ENCODE results near the gene PPP1R10. TPM values are rescaled to one million over a fixed set of nuclear protein-coding genes. Genes with fewer than 3 reads are reported as not detected.
A peak's percentile ranks its signal among the peaks of the same experiment; 100 is the strongest.

The PPP1R10 gene
- total RNA-seq, 1 donor from 2014 or later: 20.4 TPM

DNA sequence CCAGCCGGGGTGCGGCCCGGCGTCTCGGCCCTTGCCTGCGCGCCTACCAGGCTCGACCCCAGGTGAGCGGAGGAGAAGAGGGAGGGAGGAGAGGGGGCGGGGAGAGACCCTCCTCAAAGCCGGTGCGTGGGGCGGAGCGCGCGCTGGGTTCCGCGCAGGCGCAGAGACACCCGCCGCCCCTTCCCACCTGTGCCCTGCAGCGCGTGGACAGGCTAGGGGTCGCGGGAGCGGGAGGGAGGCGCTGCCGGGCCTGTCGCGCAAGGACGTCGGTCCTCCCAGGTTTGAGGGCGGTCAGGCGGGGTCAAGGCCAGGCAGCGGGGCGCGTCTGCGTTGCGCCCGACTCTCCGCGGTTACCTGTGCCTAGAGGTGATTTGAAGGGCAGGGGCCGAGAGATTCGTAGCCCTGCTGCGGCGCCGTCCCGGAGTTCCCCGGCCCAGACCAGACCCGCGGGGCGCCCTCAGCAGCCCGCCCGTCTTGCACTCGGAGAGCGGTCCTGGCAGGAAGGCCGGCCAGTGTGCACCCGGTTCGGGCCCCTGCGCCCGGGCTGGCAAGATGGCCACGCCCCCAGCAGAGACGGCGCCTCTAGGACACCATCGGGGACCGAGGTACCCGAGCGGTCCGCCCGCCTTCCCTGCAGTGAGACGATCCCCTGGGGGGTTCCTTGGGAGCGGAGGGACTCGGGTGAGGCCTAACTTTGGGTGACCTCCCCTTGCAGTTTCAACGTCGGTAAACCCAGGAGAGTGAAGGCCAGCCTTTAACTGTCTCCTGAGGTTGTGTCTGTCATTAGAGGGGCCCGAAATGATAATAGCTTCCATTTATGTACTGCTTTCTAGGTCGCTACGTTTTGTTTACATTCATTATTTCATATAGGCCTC, 30.4 kb upstream of the PPP1R10 start:
- Histone ChIP-seq H3K36me3 (ENCODE audit: control insufficient read depth in 3 of 3, insufficient read depth in 3 of 3, low read length in 3 of 3) (peaks cover 26 to 28% (median 27%) of the 10 kb centered on the region in 3 donors), H3K9me3 (ENCODE audit: control insufficient read depth in 3 of 3, low read length in 3 of 3) (no peaks in the 10 kb centered on the region), H3K27ac (ENCODE audit: low read depth, low read length) (peak overlapping the region; percentile 88), H3K9ac (ENCODE audit: low read depth in 1 of 3, low read length in 3 of 3) (peak overlapping the region; percentile 89 to 97 (median 92)), H3K27me3 (ENCODE audit: control insufficient read depth in 3 of 3, insufficient read depth in 3 of 3, low read length in 3 of 3) (no peaks in the 10 kb centered on the region), H3K4me3 (ENCODE audit: low read length in 3 of 3) (peak overlapping the region; percentile 91 to 96 (median 96)), H3K4me1 (ENCODE audit: control insufficient read depth in 3 of 3, insufficient read depth in 3 of 3, low read length in 3 of 3) (peaks cover 14 to 23% (median 14%) of the 10 kb centered on the region in 3 donors)

GRCh38 chr6:30646450-30647241, 29.6 kb upstream of the PPP1R10 start, which contains the start of gene C6orf136:
Gene C6orf136, plus strand, starts transcription at chr6:30647133. Its CDS starts 99 bp downstream, at chr6:30647232.
- H3K36me3 ChIP-seq (ENCODE audit: control insufficient read depth in 3 of 3, insufficient read depth in 3 of 3, low read length in 3 of 3): peaks cover 22 to 27% (median 23%) of the 10 kb centered on the region in 3 donors
- peak within 1 kb of the TSS; percentile 89 to 97 (median 92) for H3K9ac ChIP-seq (ENCODE audit: low read depth in 1 of 3, low read length in 3 of 3)
- H3K4me1 ChIP-seq (ENCODE audit: control insufficient read depth in 3 of 3, insufficient read depth in 3 of 3, low read length in 3 of 3): peaks cover 14 to 23% (median 14%) of the 10 kb centered on the region in 3 donors
- no peaks in the 10 kb centered on the region for H3K9me3 ChIP-seq (ENCODE audit: control insufficient read depth in 3 of 3, low read length in 3 of 3)
- H3K27ac ChIP-seq (ENCODE audit: low read depth, low read length): peak within 1 kb of the TSS; percentile 88
- H3K27me3 ChIP-seq (ENCODE audit: control insufficient read depth in 3 of 3, insufficient read depth in 3 of 3, low read length in 3 of 3): no peaks in the 10 kb centered on the region
- H3K4me3 ChIP-seq (ENCODE audit: low read length in 3 of 3): peak within 1 kb of the TSS; percentile 91 to 96 (median 96)

- peaks cover 14 to 23% (median 14%) of the 10 kb centered on the region in 3 donors for H3K4me1 ChIP-seq (ENCODE audit: control insufficient read depth in 3 of 3, insufficient read depth in 3 of 3, low read length in 3 of 3)
- H3K36me3 ChIP-seq (ENCODE audit: control insufficient read depth in 3 of 3, insufficient read depth in 3 of 3, low read length in 3 of 3): peaks cover 21 to 28% (median 23%) of the 10 kb centered on the region in 3 donors
- no peaks in the 10 kb centered on the region for H3K9me3 ChIP-seq (ENCODE audit: control insufficient read depth in 3 of 3, low read length in 3 of 3)
- peak overlapping the region; percentile 14 to 97 (median 65) for H3K9ac ChIP-seq (ENCODE audit: low read depth in 1 of 3, low read length in 3 of 3)
- no peak overlapping the region for H3K27ac ChIP-seq (ENCODE audit: low read depth, low read length)
- no peaks in the 10 kb centered on the region for H3K27me3 ChIP-seq (ENCODE audit: control insufficient read depth in 3 of 3, insufficient read depth in 3 of 3, low read length in 3 of 3)
- peak overlapping the region in 1 of 3 donors; percentile 96 for H3K4me3 ChIP-seq (ENCODE audit: low read length in 3 of 3)
These were observed 28.9 kb upstream of the PPP1R10 start for GRCh38 chr6:30645989-30646388.

DNA sequence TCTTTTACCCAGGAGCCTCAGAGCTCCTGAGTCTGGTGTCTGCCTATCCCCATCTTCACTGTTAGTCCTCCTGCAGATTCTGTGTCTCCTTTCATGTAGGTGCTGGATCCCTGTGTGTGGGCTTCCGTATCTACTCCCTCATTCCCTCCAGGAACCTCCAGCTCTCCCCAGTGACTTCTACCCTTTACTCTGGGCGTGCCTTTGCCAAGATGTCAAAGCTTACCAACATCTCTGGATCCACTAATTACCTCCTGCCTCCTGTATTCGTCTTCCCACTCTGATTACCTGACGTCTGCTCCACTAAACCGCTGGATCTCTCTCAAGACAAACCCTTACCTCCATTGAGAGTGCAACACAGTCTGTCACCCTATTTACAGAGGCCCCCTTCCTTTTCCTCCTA, 27.7 kb upstream of the PPP1R10 start:
- H3K9me3 ChIP-seq (ENCODE audit: control insufficient read depth in 3 of 3, low read length in 3 of 3): no peaks in the 10 kb centered on the region
- no peaks in the 10 kb centered on the region for H3K27me3 ChIP-seq (ENCODE audit: control insufficient read depth in 3 of 3, insufficient read depth in 3 of 3, low read length in 3 of 3)
- H3K4me1 ChIP-seq (ENCODE audit: control insufficient read depth in 3 of 3, insufficient read depth in 3 of 3, low read length in 3 of 3): peaks cover 14 to 23% (median 14%) of the 10 kb centered on the region in 3 donors
- peaks cover 18 to 36% (median 24%) of the 10 kb centered on the region in 3 donors for H3K36me3 ChIP-seq (ENCODE audit: control insufficient read depth in 3 of 3, insufficient read depth in 3 of 3, low read length in 3 of 3)
- no peak overlapping the region for H3K27ac ChIP-seq (ENCODE audit: low read depth, low read length)
- no peak overlapping the region for H3K4me3 ChIP-seq (ENCODE audit: low read length in 3 of 3)
- H3K9ac ChIP-seq (ENCODE audit: low read depth in 1 of 3, low read length in 3 of 3): no peak overlapping the region

DNA sequence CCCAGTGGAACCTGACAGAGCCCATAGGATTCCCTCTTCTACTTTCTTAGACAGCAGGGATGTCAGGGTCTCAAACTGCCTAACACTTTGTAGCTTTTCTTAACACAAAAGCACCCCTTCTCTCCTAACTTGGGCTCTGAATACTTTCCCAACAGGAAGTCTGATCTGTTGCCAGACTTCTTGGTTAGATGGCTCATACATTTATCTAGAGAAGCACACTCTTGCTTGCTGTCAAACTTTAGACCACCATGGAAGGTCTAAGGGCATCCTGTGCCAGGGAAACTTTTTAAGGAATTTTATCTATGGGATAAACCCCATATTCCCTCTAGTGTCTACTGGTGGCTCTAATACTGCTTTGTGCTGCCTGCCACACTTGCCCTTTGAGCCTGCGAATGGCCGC, 26.6 kb upstream of the PPP1R10 start:
- no peaks in the 10 kb centered on the region for H3K27me3 ChIP-seq (ENCODE audit: control insufficient read depth in 3 of 3, insufficient read depth in 3 of 3, low read length in 3 of 3)
- H3K36me3 ChIP-seq (ENCODE audit: control insufficient read depth in 3 of 3, insufficient read depth in 3 of 3, low read length in 3 of 3): peaks cover 13 to 31% (median 24%) of the 10 kb centered on the region in 3 donors
- no peak overlapping the region for H3K27ac ChIP-seq (ENCODE audit: low read depth, low read length)
- H3K9me3 ChIP-seq (ENCODE audit: control insufficient read depth in 3 of 3, low read length in 3 of 3): no peaks in the 10 kb centered on the region
- H3K9ac ChIP-seq (ENCODE audit: low read depth in 1 of 3, low read length in 3 of 3): no peak overlapping the region
- peaks cover 14 to 23% (median 14%) of the 10 kb centered on the region in 3 donors for H3K4me1 ChIP-seq (ENCODE audit: control insufficient read depth in 3 of 3, insufficient read depth in 3 of 3, low read length in 3 of 3)
- no peak overlapping the region for H3K4me3 ChIP-seq (ENCODE audit: low read length in 3 of 3)

DNA sequence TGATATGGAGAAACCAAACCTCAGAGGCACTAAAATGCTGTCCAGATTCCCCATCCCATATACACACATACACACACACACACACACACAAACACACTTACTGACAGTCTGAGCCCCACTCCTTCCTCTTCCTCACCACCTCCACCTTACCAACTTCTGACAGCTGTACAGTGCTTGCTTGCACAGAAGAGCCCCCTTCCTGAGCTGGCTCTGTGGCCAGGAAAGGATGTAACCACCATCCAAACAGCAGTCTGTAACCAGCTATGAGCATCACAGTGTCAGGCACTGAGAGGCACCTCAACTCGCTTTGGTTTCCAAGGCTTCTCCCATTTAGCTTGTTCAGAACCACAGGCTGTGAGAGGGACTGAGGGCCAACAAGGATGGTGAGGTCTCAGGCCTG, 24.0 kb upstream of the PPP1R10 start:
- H3K27me3 ChIP-seq (ENCODE audit: control insufficient read depth in 3 of 3, insufficient read depth in 3 of 3, low read length in 3 of 3): no peaks in the 10 kb centered on the region
- peaks cover 13 to 31% (median 24%) of the 10 kb centered on the region in 3 donors for H3K36me3 ChIP-seq (ENCODE audit: control insufficient read depth in 3 of 3, insufficient read depth in 3 of 3, low read length in 3 of 3)
- no peak overlapping the region for H3K27ac ChIP-seq (ENCODE audit: low read depth, low read length)
- H3K4me1 ChIP-seq (ENCODE audit: control insufficient read depth in 3 of 3, insufficient read depth in 3 of 3, low read length in 3 of 3): peaks cover 0 to 6% (median 1%) of the 10 kb centered on the region in 3 donors
- H3K9me3 ChIP-seq (ENCODE audit: control insufficient read depth in 3 of 3, low read length in 3 of 3): no peaks in the 10 kb centered on the region
- no peak overlapping the region for H3K4me3 ChIP-seq (ENCODE audit: low read length in 3 of 3)
- peak overlapping the region in 1 of 3 donors; percentile 16 for H3K9ac ChIP-seq (ENCODE audit: low read depth in 1 of 3, low read length in 3 of 3)

GRCh38 chr6:30640481-30640880, 23.4 kb upstream of the PPP1R10 start:
- no peaks in the 10 kb centered on the region for H3K27me3 ChIP-seq (ENCODE audit: control insufficient read depth in 3 of 3, insufficient read depth in 3 of 3, low read length in 3 of 3)
- no peaks in the 10 kb centered on the region for H3K9me3 ChIP-seq (ENCODE audit: control insufficient read depth in 3 of 3, low read length in 3 of 3)
- H3K36me3 ChIP-seq (ENCODE audit: control insufficient read depth in 3 of 3, insufficient read depth in 3 of 3, low read length in 3 of 3): peaks cover 13 to 31% (median 24%) of the 10 kb centered on the region in 3 donors
- no peak overlapping the region for H3K4me3 ChIP-seq (ENCODE audit: low read length in 3 of 3)
- H3K9ac ChIP-seq (ENCODE audit: low read depth in 1 of 3, low read length in 3 of 3): no peak overlapping the region
- no peak overlapping the region for H3K27ac ChIP-seq (ENCODE audit: low read depth, low read length)
- H3K4me1 ChIP-seq (ENCODE audit: control insufficient read depth in 3 of 3, insufficient read depth in 3 of 3, low read length in 3 of 3): peaks cover 0 to 3% (median 0%) of the 10 kb centered on the region in 3 donors

GRCh38 chr6:30635834-30636233, 18.8 kb upstream of the PPP1R10 start:
- H3K4me3 ChIP-seq (ENCODE audit: low read length in 3 of 3): no peak overlapping the region
- no peak overlapping the region for H3K9ac ChIP-seq (ENCODE audit: low read depth in 1 of 3, low read length in 3 of 3)
- no peaks in the 10 kb centered on the region for H3K4me1 ChIP-seq (ENCODE audit: control insufficient read depth in 3 of 3, insufficient read depth in 3 of 3, low read length in 3 of 3)
- no peaks in the 10 kb centered on the region for H3K9me3 ChIP-seq (ENCODE audit: control insufficient read depth in 3 of 3, low read length in 3 of 3)
- peaks cover 10 to 16% (median 13%) of the 10 kb centered on the region in 3 donors for H3K36me3 ChIP-seq (ENCODE audit: control insufficient read depth in 3 of 3, insufficient read depth in 3 of 3, low read length in 3 of 3)
- no peaks in the 10 kb centered on the region for H3K27me3 ChIP-seq (ENCODE audit: control insufficient read depth in 3 of 3, insufficient read depth in 3 of 3, low read length in 3 of 3)
- no peak overlapping the region for H3K27ac ChIP-seq (ENCODE audit: low read depth, low read length)

GRCh38 chr6:30626484-30627366, 9.7 kb upstream of the PPP1R10 start, which contains the start of gene ATAT1:
Gene ATAT1, plus strand, starts transcription at chr6:30626874.
- Histone ChIP-seq H3K27me3 (ENCODE audit: control insufficient read depth in 3 of 3, insufficient read depth in 3 of 3, low read length in 3 of 3) (no peaks in the 10 kb centered on the region), H3K9ac (ENCODE audit: low read depth in 1 of 3, low read length in 3 of 3) (peak within 1 kb of the TSS; percentile 88 to 96 (median 89)), H3K27ac (ENCODE audit: low read depth, low read length) (peak within 1 kb of the TSS; percentile 91), H3K4me3 (ENCODE audit: low read length in 3 of 3) (peak within 1 kb of the TSS; percentile 82 to 87 (median 83)), H3K36me3 (ENCODE audit: control insufficient read depth in 3 of 3, insufficient read depth in 3 of 3, low read length in 3 of 3) (peaks cover 36 to 43% (median 42%) of the 10 kb centered on the region in 3 donors), H3K4me1 (ENCODE audit: control insufficient read depth in 3 of 3, insufficient read depth in 3 of 3, low read length in 3 of 3) (peaks cover 8 to 15% (median 13%) of the 10 kb centered on the region in 3 donors), H3K9me3 (ENCODE audit: control insufficient read depth in 3 of 3, low read length in 3 of 3) (no peaks in the 10 kb centered on the region)

Measured in skeletal muscle tissue (tissue), 4 donors.